Spleen (tissue), 11 donors: ENCODE results near the gene CNN2. TPM values are rescaled to one million over a fixed set of nuclear protein-coding genes. Genes with fewer than 3 reads are reported as not detected.
A peak's percentile ranks its signal among the peaks of the same experiment; 100 is the strongest.
"Not testable (repeated sequence)": the region's sequence is repeated elsewhere in the genome, so short reads cannot be mapped to it uniquely, and the experiment has no call there.

Experiments
- DNase-seq: peaks from one replicate; pipeline ENCODE4 v3.0.0-alpha.2; 2020
- H3K27ac ChIP-seq, 8 donors: fragments of 200-600 bp; sonication (generic) in 7 of 8; 1 replicate in 4 of 8; 2 replicates in 4 of 8; pipeline versions ENCODE4 v1.5.0 to v1.8.0; 2016 to 2021; ENCODE audit warnings: inconsistent platforms in 4 of 8, mild to moderate bottlenecking in 4 of 8, moderate library complexity in 1 of 8
- H3K27me3 ChIP-seq, 7 donors: fragments of 200-600 bp; sonication (generic) in 6 of 7; replicated peaks in 1 of 7; 1 replicate in 4 of 7; 2 replicates in 3 of 7; pipeline versions ENCODE4 v1.5.0 to v1.8.0; 2016 to 2021; ENCODE audit warnings: inconsistent platforms in 3 of 7, mild to moderate bottlenecking in 1 of 7
- H3K36me3 ChIP-seq, 6 donors: fragments of 200-600 bp; sonication (generic) in 5 of 6; 1 replicate in 4 of 6; 2 replicates in 2 of 6; pipeline versions ENCODE4 v1.5.0 to v1.8.0; 2016 to 2021; ENCODE audit warnings: inconsistent platforms in 2 of 6
- H3K4me1 ChIP-seq, 6 donors: fragments of 200-600 bp; sonication (generic) in 5 of 6; 1 replicate in 3 of 6; 2 replicates in 3 of 6; pipeline versions ENCODE4 v1.5.0 to v1.8.0; 2016 to 2021; ENCODE audit warnings: inconsistent platforms in 3 of 6
- H3K4me3 ChIP-seq, 8 donors: fragments of 200-600 bp; sonication (generic) in 7 of 8; 1 replicate in 4 of 8; 2 replicates in 4 of 8; pipeline versions ENCODE4 v1.5.0 to v1.8.0; 2016 to 2021; ENCODE audit warnings: inconsistent platforms in 4 of 8, mild to moderate bottlenecking in 4 of 8, moderate library complexity in 2 of 8
- H3K9me3 ChIP-seq, 8 donors: fragments of 200-600 bp; sonication (generic) in 7 of 8; 1 replicate in 4 of 8; 2 replicates in 4 of 8; pipeline versions ENCODE4 v1.5.0 to v1.8.0; 2016 to 2021; ENCODE audit warnings: inconsistent platforms in 4 of 8
- POLR2A ChIP-seq, 3 donors: fragments of 450-650 bp; IDR thresholded peaks; one replicate each; pipeline ENCODE4 v1.5.1; 2017; ENCODE audit warnings: antibody characterized with exemption in 3 of 3, mild to moderate bottlenecking in 1 of 3
- POLR2AphosphoS5 ChIP-seq, 3 donors: sonication (generic); formaldehyde crosslinking; IDR thresholded peaks; one replicate each; pipeline ENCODE4 v1.5.1; 2017; ENCODE audit warnings: antibody characterized with exemption in 3 of 3
- WGBS, 5 donors: extraction: QIAGEN DNeasy Blood & Tissue Kit in 3 of 5; methylation state at CpG; one replicate each; pipeline versions ENCODE4 v1.1.5 to v1.1.7; 2013 to 2018; 5-methylcytosine and 5-hydroxymethylcytosine counted together
- intact Hi-C: fragments of 100-400 bp; cut with DNase I; formaldehyde crosslinking; loops from one replicate; pipeline ENCODE4 v1.15.0; 2023; ENCODE audit warnings: low total_unique reads
- polyA plus RNA-seq, 3 donors: library from polyadenylated mRNA; stranded (reverse); fragments of 200-250 nt; gene quantifications; one replicate each; pipeline ENCODE4 v1.2.1, GENCODE V29; 2013
- total RNA-seq, 7 donors: library from RNA; depleted of rRNA in 3 of 7; stranded (reverse); fragments of >200 nt in 3 of 7; fragmentation: NEBNext Ultra II Directional in 4 of 7; extraction: Animal tissue kit (Norgen Biotek cat#: 25700) in 4 of 7; gene quantifications; one replicate each; pipeline versions ENCODE4 v1.1.0 to v1.2.1, GENCODE V29; 2016 to 2021
- TF ChIP-seq, protein P1 (sequence below), 11 experiments: fragments of 200-600 bp in 7 of 11; fragments of 450-650 bp in 4 of 11; sonication (generic) in 4 of 11; IDR thresholded peaks in 8 of 11; conservative IDR thresholded peaks in 3 of 11; 1 replicate in 7 of 11; 2 replicates in 4 of 11; pipeline versions ENCODE4 v1.4.0 to v1.8.0; 2016 to 2021; ENCODE audit warnings: antibody characterized with exemption in 11 of 11, inconsistent platforms in 4 of 11, mild to moderate bottlenecking in 1 of 11
- donor health status: healthy with polysubstance abuse.
- donor health status: DM: no; HTN: no; CAD: no; lungs with moderate emphysema.
- donor health status: DM: no; HTN: no; CAD: no.
- donor health status: Bipolar disorder and iron deficiency.
- donor health status: healthy.
- donor health status: DM: no; HTN: no; CAD: no.
- donor health status: DM: yes; HTN: yes; CAD: no.

Gene CNN2
- total and polyA plus RNA-seq, 10 donors, result 102 to 296 (median 188) TPM

DNA sequence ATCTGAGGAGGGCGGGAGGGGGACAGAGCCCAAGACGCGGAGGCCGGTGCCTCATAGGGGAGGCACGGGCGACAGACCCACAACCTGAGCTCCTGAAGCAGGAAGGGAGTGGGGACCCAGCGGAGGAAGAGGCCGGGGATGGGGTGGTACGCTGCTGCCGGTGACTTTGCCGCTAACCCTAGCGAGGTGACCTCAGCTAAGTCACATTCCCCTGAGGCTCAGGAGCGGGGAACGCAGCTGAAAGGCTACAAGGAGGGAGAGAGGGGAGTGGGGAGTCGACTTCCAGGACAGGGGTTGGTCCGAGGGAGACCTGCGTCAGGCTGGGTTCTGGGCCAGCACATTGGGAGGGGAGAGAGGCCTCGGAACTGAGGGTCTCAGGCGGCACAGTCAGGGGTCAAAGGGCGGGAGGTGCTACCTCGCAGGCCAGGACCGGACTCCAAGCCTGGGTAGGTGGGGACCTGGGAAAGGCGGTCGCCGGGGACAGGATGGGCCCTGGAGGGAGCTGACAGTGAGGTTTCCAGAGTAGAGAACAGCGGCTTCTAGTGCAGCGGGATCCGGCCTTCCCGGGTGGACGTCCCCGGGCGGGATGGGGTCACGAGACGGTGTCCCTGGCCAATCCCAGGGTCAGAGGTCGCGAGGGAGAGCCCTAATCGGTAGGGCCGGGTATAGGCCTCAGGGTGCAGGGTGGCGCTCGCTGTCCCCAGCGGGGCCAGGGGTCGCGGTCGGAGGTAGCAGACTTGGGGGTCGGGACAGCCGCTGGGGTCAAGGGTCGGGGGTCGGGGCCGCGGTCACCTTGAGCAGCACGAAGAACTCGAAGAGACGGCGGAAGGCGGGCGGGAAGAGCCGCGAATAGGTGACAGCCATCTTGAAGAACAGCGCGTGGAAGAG lies 6.2 kb upstream of the CNN2 start:
- peaks cover 49 to 87% (median 69%) of the 10 kb centered on the region in 6 donors for H3K4me1 ChIP-seq
- intact Hi-C loops, result loop anchor here (10.0 kb wide), 1 partner anchor 55 kb away; no protein-coding TSS in a partner anchor
- peak; percentile 91 for DNase-seq
- TF ChIP-seq POLR2A (IDR thresholded peaks at IDR 0.05) (no peak), POLR2AphosphoS5 (IDR thresholded peaks at IDR 0.05) (no peak)
- TF ChIP-seq, protein P1, sequence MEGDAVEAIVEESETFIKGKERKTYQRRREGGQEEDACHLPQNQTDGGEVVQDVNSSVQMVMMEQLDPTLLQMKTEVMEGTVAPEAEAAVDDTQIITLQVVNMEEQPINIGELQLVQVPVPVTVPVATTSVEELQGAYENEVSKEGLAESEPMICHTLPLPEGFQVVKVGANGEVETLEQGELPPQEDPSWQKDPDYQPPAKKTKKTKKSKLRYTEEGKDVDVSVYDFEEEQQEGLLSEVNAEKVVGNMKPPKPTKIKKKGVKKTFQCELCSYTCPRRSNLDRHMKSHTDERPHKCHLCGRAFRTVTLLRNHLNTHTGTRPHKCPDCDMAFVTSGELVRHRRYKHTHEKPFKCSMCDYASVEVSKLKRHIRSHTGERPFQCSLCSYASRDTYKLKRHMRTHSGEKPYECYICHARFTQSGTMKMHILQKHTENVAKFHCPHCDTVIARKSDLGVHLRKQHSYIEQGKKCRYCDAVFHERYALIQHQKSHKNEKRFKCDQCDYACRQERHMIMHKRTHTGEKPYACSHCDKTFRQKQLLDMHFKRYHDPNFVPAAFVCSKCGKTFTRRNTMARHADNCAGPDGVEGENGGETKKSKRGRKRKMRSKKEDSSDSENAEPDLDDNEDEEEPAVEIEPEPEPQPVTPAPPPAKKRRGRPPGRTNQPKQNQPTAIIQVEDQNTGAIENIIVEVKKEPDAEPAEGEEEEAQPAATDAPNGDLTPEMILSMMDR (IDR thresholded peaks at IDR 0.05 in 8 of 11, conservative IDR thresholded peaks at IDR 0.05 in 3 of 11), result no peak
- 0 to 2% (median 1%) methylated on average over 44 to 60 of the region's 60 CpGs for WGBS, 5 donors
- H3K4me3 ChIP-seq, result peak overlapping the region; percentile 61 to 91 (median 82)
- H3K36me3 ChIP-seq, result peaks cover 0 to 32% (median under 1%) of the 10 kb centered on the region in 6 donors
- H3K27me3 ChIP-seq, result no peaks in the 10 kb centered on the region
- H3K9me3 ChIP-seq, result no peaks in the 10 kb centered on the region
- H3K27ac ChIP-seq, result peak overlapping the region; percentile 80 to 98 (median 96)

DNA sequence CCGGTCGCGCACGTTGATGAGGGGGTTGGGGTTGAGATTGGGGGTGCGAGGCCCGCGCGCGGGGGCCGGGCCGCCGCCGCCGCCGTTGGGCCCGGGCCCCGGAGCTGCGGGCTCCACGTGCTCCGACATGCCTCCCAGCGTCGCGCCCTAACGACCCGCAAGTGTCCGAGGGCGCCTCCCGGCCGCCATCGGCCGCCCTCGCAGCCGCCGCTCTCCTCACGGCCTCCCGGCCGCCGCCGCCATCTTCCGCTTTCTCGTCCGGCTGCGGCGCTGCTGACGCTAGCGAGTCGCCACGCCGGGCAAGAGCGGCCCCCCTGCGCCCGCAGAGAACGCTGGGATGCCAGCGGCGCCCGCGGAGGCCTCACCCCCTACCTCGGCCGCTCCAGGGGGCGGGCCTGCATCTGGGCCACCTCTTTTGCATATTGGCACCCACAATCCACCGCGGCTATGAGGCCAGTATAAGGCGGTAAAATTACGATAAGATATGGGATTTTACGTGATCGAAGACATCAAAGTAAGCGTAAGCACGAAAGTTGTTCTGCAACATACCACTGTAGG lies 5.5 kb upstream of the CNN2 start, which contains the start of gene TMEM259:
TMEM259 (minus strand) TSS at position 256 of the 558 bp plus-strand sequence; CDS start at position 129, 127 bp downstream.
- H3K27me3 ChIP-seq, result peaks cover 0 to 1% (median 0%) of the 10 kb centered on the region in 7 donors
- intact Hi-C loops, result loop anchor here (10.0 kb wide), 1 partner anchor 54 kb away; no protein-coding TSS in a partner anchor
- no peaks in the 10 kb centered on the region for H3K9me3 ChIP-seq
- peak within 1 kb of the TSS; percentile 80 to 98 (median 96) for H3K27ac ChIP-seq
- DNase-seq, result peak; percentile 100
- TF ChIP-seq, protein P1 (IDR thresholded peaks at IDR 0.05 in 8 of 11, conservative IDR thresholded peaks at IDR 0.05 in 3 of 11), result peak in 2 of 11 experiments; percentile 21 to 47
- TF ChIP-seq POLR2A (IDR thresholded peaks at IDR 0.05), result peak in 2 of 3 donors; percentile 39 to 42
- TF ChIP-seq POLR2AphosphoS5 (IDR thresholded peaks at IDR 0.05), result peak in 2 of 3 donors; percentile 88 to 96
- H3K4me3 ChIP-seq, result peak within 1 kb of the TSS; percentile 61 to 91 (median 82)
- H3K36me3 ChIP-seq, result peaks cover 0 to 24% (median 0%) of the 10 kb centered on the region in 6 donors
- 0 to 1% (median 0%) methylated on average over 41 to 68 of the region's 68 CpGs for WGBS, 5 donors
- peaks cover 46 to 87% (median 67%) of the 10 kb centered on the region in 6 donors for H3K4me1 ChIP-seq

DNA sequence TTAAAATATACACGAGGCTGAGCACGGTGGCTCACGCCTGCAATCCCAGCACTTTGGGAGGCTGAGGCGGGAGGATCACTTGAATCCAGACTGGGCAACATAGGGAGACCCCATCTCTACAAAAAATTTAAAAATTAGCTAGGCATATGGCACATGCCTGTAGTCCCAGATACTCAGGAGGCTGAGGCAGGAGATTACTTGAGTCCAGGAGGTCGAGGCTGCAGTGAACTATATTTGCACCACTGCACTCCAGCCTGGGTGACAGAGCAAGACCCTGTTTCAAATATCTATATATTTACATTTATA lies 2.6 kb upstream of the CNN2 start:
- H3K9me3 ChIP-seq, DNase-seq, H3K27ac ChIP-seq, H3K36me3 ChIP-seq, H3K4me3 ChIP-seq: not testable (repeated sequence)
- 84 to 92% (median 88%) methylated on average over 5 of the region's 5 CpGs for WGBS, 5 donors
- Histone ChIP-seq H3K27me3 (peaks cover 0 to 21% (median 11%) of the 10 kb centered on the region in 7 donors), H3K4me1 (peaks cover 20 to 85% (median 58%) of the 10 kb centered on the region in 6 donors)
- intact Hi-C loops, result loop anchor here (10.0 kb wide), 1 partner anchor 51 kb away; no protein-coding TSS in a partner anchor

DNA sequence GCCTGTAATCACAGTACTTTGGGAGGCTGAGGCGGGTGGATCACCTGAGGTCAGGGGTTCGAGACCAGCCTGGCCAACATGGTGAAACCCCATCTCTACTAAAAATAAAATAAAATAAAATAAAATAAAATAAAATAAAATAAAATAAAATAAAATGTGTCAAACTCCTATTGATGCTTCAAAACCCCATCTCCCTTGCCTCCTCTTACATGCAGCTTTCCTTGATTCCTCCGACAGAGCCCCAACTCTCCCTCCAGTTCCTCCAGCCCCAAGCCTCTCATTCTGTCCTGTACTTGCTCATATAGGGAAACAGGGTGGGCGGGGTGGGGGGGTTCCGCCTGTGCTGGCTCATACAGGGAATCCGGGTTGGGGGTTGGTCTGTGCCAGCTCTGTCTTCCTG lies 1.3 kb upstream of the CNN2 start:
- peaks cover 15 to 85% (median 54%) of the 10 kb centered on the region in 6 donors for H3K4me1 ChIP-seq
- intact Hi-C loops, result loop anchor here (10.0 kb wide), 1 partner anchor 50 kb away; no protein-coding TSS in a partner anchor
- not testable (repeated sequence) for H3K9me3 ChIP-seq, H3K36me3 ChIP-seq, DNase-seq, H3K4me3 ChIP-seq
- H3K27me3 ChIP-seq, result peaks cover 0 to 21% (median 11%) of the 10 kb centered on the region in 7 donors
- WGBS, 5 donors, result 75 to 95% (median 80%) methylated on average over 6 of the region's 6 CpGs
- H3K27ac ChIP-seq, result peak overlapping the region in 2 of 8 donors; percentile 93 to 98
